Dermis microvascular lymphatic vessel endothelial cell (primary cell): ENCODE data around the gene CBFB. TPM values are rescaled to one million over a fixed set of nuclear protein-coding genes. Genes with fewer than 3 reads are reported as not detected.
"Not testable (repeated sequence)": the region's sequence is repeated elsewhere in the genome, so short reads cannot be mapped to it uniquely, and the experiment has no call there.

Source experiments
- DNase-seq, 2 donors: peaks; one replicate each; pipeline versions ENCODE4 v3.0.0 to v3.0.0-alpha.2; 2010; ENCODE audit warnings: low read depth in 2 of 2
- total RNA-seq: library from RNA; depleted of rRNA; stranded (reverse); fragments of >200 nt; gene quantifications from 2 replicates; pipeline ENCODE4 v1.2.1, GENCODE V29; 2014

CBFB gene
- total RNA-seq, 1 donor from 2014 or later, result 51.1 TPM

GRCh38 chr16:67093098-67093726 lies 64.3 kb downstream of the CBFB start:
- no peak for DNase-seq

GRCh38 chr16:67098599-67098998 lies 69.7 kb downstream of the CBFB start:
- DNase-seq, result no peak

- DNase-seq, result peak in 1 of 2 donors; percentile 12
These were observed 71.8 kb downstream of the CBFB start for GRCh38 chr16:67100569-67101310.

- no peak for DNase-seq
These were observed 72.5 kb downstream of the CBFB start for GRCh38 chr16:67101311-67102082.

- DNase-seq, result peak; percentile 44 to 52
These were observed 75.1 kb downstream of the CBFB start for GRCh38 chr16:67104061-67104460.

- DNase-seq, result no peak
These were observed 75.9 kb downstream of the CBFB start for GRCh38 chr16:67104845-67105244.

- no peak for DNase-seq
These were observed 76.3 kb downstream of the CBFB start for GRCh38 chr16:67105246-67105645.

- no peak for DNase-seq
These were observed 76.9 kb downstream of the CBFB start for GRCh38 chr16:67105881-67106280.

- no peak for DNase-seq
These were observed 79.5 kb downstream of the CBFB start for GRCh38 chr16:67108489-67108888.

GRCh38 chr16:67108931-67109406 lies 80.0 kb downstream of the CBFB start:
- DNase-seq, result no peak

- peak; percentile 69 to 92 for DNase-seq
These were observed 80.6 kb downstream of the CBFB start, which contains the start of gene PHAF1 for GRCh38 chr16:67109407-67110135. PHAF1 (plus strand) TSS chr16:67109941; CDS start chr16:67110176, 235 bp downstream.

GRCh38 chr16:67111951-67112444 lies 83.0 kb downstream of the CBFB start:
- no peak for DNase-seq

GRCh38 chr16:67112591-67113399 lies 83.8 kb downstream of the CBFB start:
- no peak for DNase-seq

- no peak for DNase-seq
These were observed 85.8 kb downstream of the CBFB start for GRCh38 chr16:67114793-67115192.

GRCh38 chr16:67115639-67116038 lies 86.7 kb downstream of the CBFB start:
- DNase-seq, result no peak

- DNase-seq, result peak in 1 of 2 donors; percentile 20
These were observed 87.7 kb downstream of the CBFB start for GRCh38 chr16:67116388-67117311.

GRCh38 chr16:67117716-67118115 lies 88.8 kb downstream of the CBFB start:
- DNase-seq, result no peak

- no peak for DNase-seq
These were observed 91.1 kb downstream of the CBFB start for GRCh38 chr16:67120025-67120424.

GRCh38 chr16:67122799-67123198 lies 93.8 kb downstream of the CBFB start:
- not testable (repeated sequence) for DNase-seq
